ENCODE data around the gene AURKA. TPM values are rescaled to one million over a fixed set of nuclear protein-coding genes. Genes with fewer than 3 reads are reported as not detected.
A peak's percentile ranks its signal among the peaks of the same experiment; 100 is the strongest.

The AURKA gene
- total and polyA plus RNA-seq, 11 donors, result 2.2 to 19.5 (median 6.3) TPM

DNA sequence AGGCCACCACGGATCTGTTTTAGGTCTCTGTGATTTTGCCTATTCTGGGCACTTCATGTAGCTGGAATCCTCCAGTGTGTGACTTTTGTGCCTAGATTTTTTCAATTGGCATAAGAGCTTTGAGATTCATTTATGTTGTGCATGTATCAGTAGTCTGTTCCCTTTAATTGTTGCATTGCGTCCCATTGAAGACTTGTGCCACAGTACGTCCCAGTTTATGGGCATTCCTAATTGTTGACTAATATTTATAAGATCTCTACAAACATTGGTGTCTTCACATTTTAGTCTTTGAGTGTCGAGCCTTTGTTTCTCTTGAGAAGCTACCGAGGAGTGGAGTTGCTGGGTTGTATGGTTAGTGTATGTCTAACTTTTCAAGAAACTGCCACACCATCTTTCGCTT, 33.9 kb downstream of the AURKA start:
- no peak for DNase-seq
- H3K36me3 ChIP-seq, result peaks cover 0 to 14% (median 0%) of the 10 kb centered on the region in 9 donors
- H3K27ac ChIP-seq, result no peak overlapping the region
- TF ChIP-seq CTCF (IDR thresholded peaks at IDR 0.05), result no peak
- TF ChIP-seq POLR2A (IDR thresholded peaks at IDR 0.05), result no peak
- no peaks in the 10 kb centered on the region for H3K27me3 ChIP-seq
- no peaks in the 10 kb centered on the region for H3K9me3 ChIP-seq
- 68 to 74% (median 73%) methylated on average over 6 of the region's 6 CpGs for WGBS, 4 donors
- H3K4me1 ChIP-seq, result peaks cover 6 to 38% (median 28%) of the 10 kb centered on the region in 12 donors
- intact Hi-C loops (cut with DNase I), result loop anchor here in 2 of 10 donors (2.0 to 5.0 kb wide), 2 partner anchors 34 to 35 kb away; partner anchors contain the start of genes AURKA (in 2 of the 2) and CSTF1 (in 2 of the 2)
- peak overlapping the region in 7 of 12 donors; percentile 68 to 99 (median 91) for H3K4me3 ChIP-seq
- ATAC-seq, result no peak

DNA sequence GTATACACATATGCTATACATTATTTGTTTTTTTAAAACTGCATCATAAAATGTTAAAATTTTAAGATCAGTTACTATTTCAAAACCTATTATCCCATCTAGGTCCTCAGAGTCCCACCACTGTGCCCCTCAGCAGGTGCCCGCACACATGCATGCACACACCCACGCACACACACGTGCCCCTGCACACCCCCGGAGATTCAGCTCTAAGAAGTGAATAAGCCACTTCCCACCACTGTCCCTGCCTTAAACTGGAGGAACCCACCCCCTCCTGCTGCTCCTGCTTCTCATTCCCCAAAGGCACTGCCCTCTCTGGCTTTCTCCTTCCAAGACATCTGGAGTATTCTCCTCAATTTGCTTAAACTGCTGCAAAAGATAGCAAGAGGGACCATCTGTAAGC, 38.7 kb downstream of the AURKA start:
- TF ChIP-seq CTCF (IDR thresholded peaks at IDR 0.05), result no peak
- TF ChIP-seq POLR2A (IDR thresholded peaks at IDR 0.05), result no peak
- no peak overlapping the region for H3K4me3 ChIP-seq
- ATAC-seq, result no peak
- no peak for DNase-seq
- H3K4me1 ChIP-seq, result peaks cover 0 to 5% (median 0%) of the 10 kb centered on the region in 12 donors
- 67 to 83% (median 77%) methylated on average over 4 of the region's 4 CpGs for WGBS, 4 donors
- H3K9me3 ChIP-seq, result no peaks in the 10 kb centered on the region
- no peak overlapping the region for H3K27ac ChIP-seq
- no peaks in the 10 kb centered on the region for H3K36me3 ChIP-seq
- H3K27me3 ChIP-seq, result no peaks in the 10 kb centered on the region
- intact Hi-C loops (cut with DNase I), result no loop called here

DNA sequence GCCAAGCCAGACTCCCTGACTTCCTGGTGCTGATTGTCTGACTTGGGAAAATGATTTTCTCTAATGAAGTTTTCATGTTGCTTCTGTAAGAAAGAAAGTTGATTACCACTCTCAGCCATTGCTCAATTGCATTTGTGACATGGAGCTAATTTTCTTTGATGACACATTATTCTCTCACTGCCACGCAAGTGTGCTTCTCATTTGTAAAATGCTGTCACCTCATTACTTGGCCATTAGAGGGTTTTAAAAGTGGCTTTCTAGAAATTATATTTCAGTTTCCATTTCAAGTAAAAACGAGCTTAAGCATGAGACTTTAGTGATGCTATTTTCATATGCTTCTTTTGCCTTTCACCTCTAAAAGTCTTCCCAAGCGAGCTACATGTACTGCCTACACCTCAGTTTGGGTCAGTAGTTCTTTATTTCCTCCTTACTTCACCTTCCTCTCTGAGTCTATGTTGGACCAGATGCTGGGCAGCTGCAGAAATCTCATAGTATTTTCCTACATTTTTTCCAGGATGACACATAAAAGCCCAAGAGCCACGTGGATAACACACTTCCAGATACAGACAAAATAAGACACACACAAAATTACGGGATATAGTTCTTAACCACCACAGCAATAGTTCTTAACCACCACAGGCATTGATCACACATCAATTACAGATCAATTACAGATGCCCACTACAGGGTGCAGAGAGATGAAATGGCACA, 39.5 kb downstream of the AURKA start:
- Histone ChIP-seq H3K4me3 (no peak overlapping the region), H3K9me3 (no peaks in the 10 kb centered on the region), H3K27me3 (peaks cover 0 to 5% (median 0%) of the 10 kb centered on the region in 9 donors), H3K27ac (no peak overlapping the region), H3K36me3 (no peaks in the 10 kb centered on the region), H3K4me1 (no peaks in the 10 kb centered on the region)
- no peak for TF ChIP-seq CTCF (IDR thresholded peaks at IDR 0.05)
- TF ChIP-seq POLR2A (IDR thresholded peaks at IDR 0.05), result no peak
- ATAC-seq, result no peak
- intact Hi-C loops (cut with DNase I), result no loop called here
- 67 to 78% (median 72%) methylated on average over 5 of the region's 5 CpGs for WGBS, 4 donors
- DNase-seq, result no peak

- 76 to 80% (median 78%) methylated on average over 2 of the region's 2 CpGs for WGBS, 4 donors
- Histone ChIP-seq H3K27me3 (peaks cover 0 to 17% (median 5%) of the 10 kb centered on the region in 9 donors), H3K4me1 (no peaks in the 10 kb centered on the region), H3K9me3 (no peaks in the 10 kb centered on the region), H3K4me3 (no peak overlapping the region), H3K36me3 (no peaks in the 10 kb centered on the region), H3K27ac (no peak overlapping the region)
- DNase-seq (no peak), ATAC-seq (no peak)
- TF ChIP-seq POLR2A (IDR thresholded peaks at IDR 0.05) (no peak), CTCF (IDR thresholded peaks at IDR 0.05) (no peak)
- intact Hi-C loops (cut with DNase I), result no loop called here
Observed at GRCh38 chr20:56350842-56351241, 41.2 kb downstream of the AURKA start.
